ENCODE data around the gene PCGF1.

GRCh38 chr2:74481431-74481830, 26.1 kb downstream of the PCGF1 start:
- no peak for TF ChIP-seq CTCF (IDR thresholded peaks at IDR 0.05 in 8 of 11, conservative IDR thresholded peaks at IDR 0.05 in 3 of 11)
- no peak for TF ChIP-seq POLR2A (IDR thresholded peaks at IDR 0.05)

Measured in spleen (tissue), 7 donors.